ENCODE results near the gene BIRC3. TPM values are rescaled to one million over a fixed set of nuclear protein-coding genes. Genes with fewer than 3 reads are reported as not detected.

BIRC3 gene
- total and polyA plus RNA-seq, 3 donors from 2014 or later = 6.2 to 10.9 (median 6.4) TPM

DNA sequence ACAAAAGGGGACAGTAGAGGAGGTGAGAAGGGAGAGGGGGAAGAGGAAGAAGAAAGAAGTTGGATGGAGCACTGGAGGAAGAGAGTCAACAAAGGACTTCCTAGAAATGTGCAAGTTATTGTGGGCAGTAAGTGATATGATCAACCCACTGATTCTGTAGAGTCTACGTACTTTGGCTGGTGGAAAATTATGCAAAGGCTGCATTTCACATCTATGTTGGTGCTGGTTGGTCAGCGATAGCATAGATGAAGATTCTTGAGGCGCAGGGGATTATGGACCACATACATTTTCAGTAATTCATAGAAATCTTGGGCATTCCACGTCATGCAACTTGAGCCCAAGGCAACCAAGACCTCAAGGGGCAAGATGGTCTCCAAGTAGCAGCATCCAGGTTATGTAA is 12.6 kb upstream of the BIRC3 start:
- Histone ChIP-seq H3K9me3 (no peaks in the 10 kb centered on the region), H3K36me3 (ENCODE audit: low read depth, missing control alignments) (no peaks in the 10 kb centered on the region), H3K4me1 (peaks cover 11% of the 10 kb centered on the region), H3K4me3 (no peak overlapping the region), H3K27ac (no peak overlapping the region), H3K27me3 (no peaks in the 10 kb centered on the region)
- DNase-seq = no peak
- intact Hi-C loops (cut with DNase I; ENCODE audit: low total_unique reads) = no loop called here
- TF ChIP-seq, protein P1, sequence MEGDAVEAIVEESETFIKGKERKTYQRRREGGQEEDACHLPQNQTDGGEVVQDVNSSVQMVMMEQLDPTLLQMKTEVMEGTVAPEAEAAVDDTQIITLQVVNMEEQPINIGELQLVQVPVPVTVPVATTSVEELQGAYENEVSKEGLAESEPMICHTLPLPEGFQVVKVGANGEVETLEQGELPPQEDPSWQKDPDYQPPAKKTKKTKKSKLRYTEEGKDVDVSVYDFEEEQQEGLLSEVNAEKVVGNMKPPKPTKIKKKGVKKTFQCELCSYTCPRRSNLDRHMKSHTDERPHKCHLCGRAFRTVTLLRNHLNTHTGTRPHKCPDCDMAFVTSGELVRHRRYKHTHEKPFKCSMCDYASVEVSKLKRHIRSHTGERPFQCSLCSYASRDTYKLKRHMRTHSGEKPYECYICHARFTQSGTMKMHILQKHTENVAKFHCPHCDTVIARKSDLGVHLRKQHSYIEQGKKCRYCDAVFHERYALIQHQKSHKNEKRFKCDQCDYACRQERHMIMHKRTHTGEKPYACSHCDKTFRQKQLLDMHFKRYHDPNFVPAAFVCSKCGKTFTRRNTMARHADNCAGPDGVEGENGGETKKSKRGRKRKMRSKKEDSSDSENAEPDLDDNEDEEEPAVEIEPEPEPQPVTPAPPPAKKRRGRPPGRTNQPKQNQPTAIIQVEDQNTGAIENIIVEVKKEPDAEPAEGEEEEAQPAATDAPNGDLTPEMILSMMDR (IDR thresholded peaks at IDR 0.05) = no peak
- no peak for TF ChIP-seq POLR2A (IDR thresholded peaks at IDR 0.05)
- WGBS, 2 donors = 94 to 95% methylated on average over 4 of the region's 4 CpGs

DNA sequence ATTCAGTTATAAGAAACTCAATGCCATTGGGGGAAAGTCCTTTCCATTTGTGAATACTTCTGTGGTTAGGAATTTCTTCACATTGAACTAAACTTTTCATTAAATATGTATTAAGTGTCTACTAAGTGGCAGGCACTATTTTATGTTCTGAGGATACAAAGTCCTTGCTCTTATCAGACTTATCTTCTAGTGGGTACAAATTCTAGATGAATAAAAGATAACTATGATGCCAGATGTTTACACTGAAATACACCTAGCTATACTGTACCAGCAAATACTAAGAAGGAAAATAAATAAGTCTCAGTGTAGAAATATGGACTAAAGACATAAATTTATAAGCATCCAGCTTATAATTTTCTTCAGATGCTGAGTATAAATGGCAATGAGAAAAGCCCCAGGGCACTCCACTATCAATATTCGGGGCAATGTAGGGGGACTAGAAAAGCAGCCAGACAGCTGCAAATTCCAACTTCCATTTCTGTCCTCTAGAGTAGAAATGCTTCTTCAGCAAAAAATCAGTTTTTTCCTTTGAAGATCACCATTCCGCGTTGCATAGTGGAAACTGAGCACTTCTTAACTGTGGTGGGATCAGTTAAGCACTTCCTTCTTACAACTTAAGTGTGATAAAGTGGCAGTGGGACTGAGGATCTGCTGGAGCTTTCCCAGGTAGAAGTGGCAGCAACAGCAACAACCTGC is 11.8 kb upstream of the BIRC3 start:
- no peak for DNase-seq
- Histone ChIP-seq H3K27ac (no peak overlapping the region), H3K27me3 (no peaks in the 10 kb centered on the region), H3K4me1 (peaks cover 11% of the 10 kb centered on the region), H3K4me3 (no peak overlapping the region), H3K36me3 (ENCODE audit: low read depth, missing control alignments) (no peaks in the 10 kb centered on the region), H3K9me3 (no peaks in the 10 kb centered on the region)
- intact Hi-C loops (cut with DNase I; ENCODE audit: low total_unique reads) = no loop called here
- WGBS, 2 donors = 43 to 67% methylated on average over 3 of the region's 3 CpGs
- TF ChIP-seq POLR2A (IDR thresholded peaks at IDR 0.05) = no peak
- TF ChIP-seq, protein P1 (IDR thresholded peaks at IDR 0.05) = no peak

DNA sequence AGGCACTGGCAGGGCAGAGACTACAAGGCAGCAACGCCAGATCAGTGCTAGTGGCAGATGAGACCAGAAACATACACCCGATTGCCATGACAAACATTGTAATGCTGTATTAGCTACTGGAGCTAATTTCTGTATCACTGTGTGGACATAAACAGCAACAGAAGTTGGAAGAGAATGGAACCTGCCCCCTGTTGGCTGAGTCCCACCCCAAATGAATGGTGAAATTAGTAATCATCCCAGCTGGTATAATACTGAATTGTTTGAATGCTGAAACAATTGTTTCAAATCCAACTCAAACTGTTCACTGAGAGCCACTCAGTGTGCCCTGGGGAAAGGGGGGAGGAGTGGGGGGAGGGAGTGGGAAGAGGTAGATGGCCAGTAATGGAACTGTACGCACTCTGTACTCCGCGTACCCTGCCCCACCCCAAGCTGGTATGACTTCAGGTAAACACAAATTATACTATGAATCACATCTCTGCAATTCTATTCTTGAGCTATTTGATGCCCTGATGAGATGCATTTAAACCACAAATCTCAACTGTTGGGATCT is 11.2 kb upstream of the BIRC3 start:
- DNase-seq = peak; percentile 47
- H3K27ac ChIP-seq = no peak overlapping the region
- intact Hi-C loops (cut with DNase I; ENCODE audit: low total_unique reads) = no loop called here

DNA sequence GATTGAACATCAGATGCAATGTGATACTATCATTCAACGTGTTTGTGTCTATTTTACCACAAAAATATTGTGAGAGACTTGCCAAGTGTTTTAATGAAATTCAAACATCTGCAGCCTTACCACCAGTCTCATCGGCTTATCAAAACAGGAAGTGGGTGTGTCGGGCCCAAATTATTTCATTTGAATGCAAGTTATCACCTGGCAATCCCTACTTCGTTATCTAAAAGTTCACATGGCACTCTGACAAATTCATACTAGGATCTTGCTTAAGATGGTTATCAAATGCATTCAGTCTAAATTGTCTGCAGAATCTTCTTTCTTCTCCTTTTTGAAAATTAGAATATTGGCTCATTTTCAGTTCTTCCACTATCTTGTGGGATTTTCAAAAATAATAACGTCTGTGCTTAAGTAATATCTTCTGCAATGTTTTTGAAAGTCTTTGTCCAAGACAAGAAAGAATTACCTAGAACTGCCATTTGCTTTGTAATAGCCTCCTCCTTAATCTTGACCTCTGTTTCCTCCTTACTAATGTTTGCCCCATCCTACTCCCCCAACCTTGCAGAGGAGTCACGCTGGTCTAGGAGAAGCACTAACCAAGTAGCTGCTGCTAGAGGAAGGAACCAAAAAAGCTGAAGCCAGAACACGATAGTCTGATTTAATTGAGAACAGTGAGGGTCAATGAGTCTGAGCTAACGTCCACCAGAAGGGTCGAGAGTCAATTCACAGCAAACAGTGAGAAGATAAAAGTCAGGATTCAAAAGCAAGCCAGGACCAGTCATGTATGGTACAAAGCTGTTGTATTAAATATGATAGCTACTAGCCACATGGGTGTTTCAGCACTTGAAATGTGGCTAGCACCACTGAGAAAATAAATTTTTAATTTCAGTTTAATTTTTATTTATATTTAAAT is 10.2 kb upstream of the BIRC3 start:
- Histone ChIP-seq H3K27me3 (no peaks in the 10 kb centered on the region), H3K4me3 (no peak overlapping the region), H3K4me1 (peaks cover 11% of the 10 kb centered on the region), H3K36me3 (ENCODE audit: low read depth, missing control alignments) (no peaks in the 10 kb centered on the region), H3K27ac (no peak overlapping the region), H3K9me3 (no peaks in the 10 kb centered on the region)
- 24 to 31% methylated on average over 9 of the region's 9 CpGs for WGBS, 2 donors
- intact Hi-C loops (cut with DNase I; ENCODE audit: low total_unique reads) = no loop called here
- TF ChIP-seq POLR2A (IDR thresholded peaks at IDR 0.05) = no peak
- TF ChIP-seq, protein P1 (IDR thresholded peaks at IDR 0.05) = no peak
- DNase-seq = no peak

More for the DNA sequence above, 11.2 kb upstream of the BIRC3 start:
- Histone ChIP-seq H3K36me3 (ENCODE audit: low read depth, missing control alignments) (no peaks in the 10 kb centered on the region), H3K4me3 (no peak overlapping the region), H3K4me1 (peaks cover 11% of the 10 kb centered on the region), H3K27me3 (no peaks in the 10 kb centered on the region), H3K9me3 (no peaks in the 10 kb centered on the region)
- TF ChIP-seq POLR2A (IDR thresholded peaks at IDR 0.05) = no peak
- TF ChIP-seq, protein P1 (IDR thresholded peaks at IDR 0.05) = no peak
- WGBS, 2 donors = 58 to 85% methylated on average over 5 of the region's 5 CpGs

Measured in testis (tissue), 3 donors.